Cardiac fibroblast (primary cell): ENCODE results near the gene RTN4RL1.

Experiments used
- DNase-seq, 2 donors: peaks; one replicate each; pipeline versions ENCODE4 v3.0.0 to v3.0.0-alpha.2; 2010; ENCODE audit warnings: low read depth in 2 of 2
- H3K4me3 ChIP-seq, 2 donors: replicated peaks in 1 of 2; 1 replicate in 1 of 2; 2 replicates in 1 of 2; pipeline ENCODE4 v1.5.1; 2011; ENCODE audit warnings: low read depth in 2 of 2, low read length in 2 of 2, mild to moderate bottlenecking in 2 of 2, moderate library complexity in 1 of 2
- CTCF ChIP-seq: IDR thresholded peaks from one replicate; pipeline ENCODE4 v1.5.1; 2011; ENCODE audit warnings: low read depth, mild to moderate bottlenecking, low read length, inconsistent platforms

RTN4RL1 gene

GRCh38 chr17:2064147-2064489 is 39.0 kb upstream of the RTN4RL1 start:
- no peak for TF ChIP-seq CTCF
- DNase-seq, result peak in 1 of 2 donors; percentile 19
- no peak overlapping the region for H3K4me3 ChIP-seq

- TF ChIP-seq CTCF, result no peak
- H3K4me3 ChIP-seq, result no peak overlapping the region
- DNase-seq, result peak; percentile 77 to 81
These were observed 38.4 kb upstream of the RTN4RL1 start for GRCh38 chr17:2063261-2064146.

GRCh38 chr17:2062571-2063183 is 37.5 kb upstream of the RTN4RL1 start:
- TF ChIP-seq CTCF, result no peak
- peak; percentile 47 to 62 for DNase-seq

GRCh38 chr17:2061441-2061958 is 36.4 kb upstream of the RTN4RL1 start:
- H3K4me3 ChIP-seq, result no peak overlapping the region
- DNase-seq, result peak in 1 of 2 donors; percentile 43
- TF ChIP-seq CTCF, result no peak

More at GRCh38 chr17:2062571-2063183, 37.5 kb upstream of the RTN4RL1 start:
- H3K4me3 ChIP-seq, result no peak overlapping the region

GRCh38 chr17:2060681-2061440 is 35.7 kb upstream of the RTN4RL1 start:
- TF ChIP-seq CTCF, result no peak
- DNase-seq, result peak; percentile 31 to 38
- no peak overlapping the region for H3K4me3 ChIP-seq

GRCh38 chr17:2060385-2060658 is 35.2 kb upstream of the RTN4RL1 start:
- no peak for DNase-seq
- no peak overlapping the region for H3K4me3 ChIP-seq
- TF ChIP-seq CTCF, result no peak
